ENCODE data around the gene L3HYPDH. TPM values are rescaled to one million over a fixed set of nuclear protein-coding genes. Genes with fewer than 3 reads are reported as not detected.

L3HYPDH gene
- total RNA-seq, result 62.8 TPM
- long read RNA-seq, transcript L3HYPDH-201 (5 exons, 1,527 nt), result major isoform, 44 of 79 reads
- long read RNA-seq, partial matches to known transcripts, result 6 of 79 reads
- long read RNA-seq, other reads (novel, unspliced or antisense), result 27 of 79 reads

GRCh38 chr14:59483819-59484638 is at the start of gene L3HYPDH, which contains the start of gene JKAMP:
TSS of gene L3HYPDH (minus strand) at chr14:59484408. CDS start at chr14:59484316, 92 bp downstream.
TSS of gene JKAMP (plus strand) at chr14:59484517. CDS start at chr14:59484590, 73 bp downstream.
- peak; percentile 99 for DNase-seq (ENCODE audit: low spot score)

- no peak for DNase-seq (ENCODE audit: low spot score)
Observed at GRCh38 chr14:59532419-59532818, 48.2 kb upstream of the L3HYPDH start.

- DNase-seq (ENCODE audit: low spot score), result no peak
Observed at GRCh38 chr14:59530349-59530748, 46.1 kb upstream of the L3HYPDH start.

GRCh38 chr14:59529189-59529588 is 45.0 kb upstream of the L3HYPDH start:
- DNase-seq (ENCODE audit: low spot score), result no peak

- no peak for DNase-seq (ENCODE audit: low spot score)
Observed at GRCh38 chr14:59520224-59520623, 36.0 kb upstream of the L3HYPDH start.

- no peak for DNase-seq (ENCODE audit: low spot score)
Observed at GRCh38 chr14:59511916-59512575, 27.8 kb upstream of the L3HYPDH start.

GRCh38 chr14:59510966-59511365 is 26.8 kb upstream of the L3HYPDH start:
- DNase-seq (ENCODE audit: low spot score), result no peak

GRCh38 chr14:59510001-59510400 is 25.8 kb upstream of the L3HYPDH start:
- no peak for DNase-seq (ENCODE audit: low spot score)

- no peak for DNase-seq (ENCODE audit: low spot score)
Observed at GRCh38 chr14:59509101-59509500, 24.9 kb upstream of the L3HYPDH start.

GRCh38 chr14:59507752-59508103 is 23.5 kb upstream of the L3HYPDH start:
- DNase-seq (ENCODE audit: low spot score), result no peak

GRCh38 chr14:59507063-59507751 is 23.0 kb upstream of the L3HYPDH start:
- DNase-seq (ENCODE audit: low spot score), result no peak

- no peak for DNase-seq (ENCODE audit: low spot score)
Observed at GRCh38 chr14:59503256-59503655, 19.0 kb upstream of the L3HYPDH start.

- no peak for DNase-seq (ENCODE audit: low spot score)
Observed at GRCh38 chr14:59500732-59501131, 16.5 kb upstream of the L3HYPDH start.

GRCh38 chr14:59492384-59492783 is 8.2 kb upstream of the L3HYPDH start:
- DNase-seq (ENCODE audit: low spot score), result no peak

- DNase-seq (ENCODE audit: low spot score), result no peak
Observed at GRCh38 chr14:59490756-59491155, 6.5 kb upstream of the L3HYPDH start.

- no peak for DNase-seq (ENCODE audit: low spot score)
Observed at GRCh38 chr14:59484639-59485175, 499 bp upstream of the L3HYPDH start.

- DNase-seq (ENCODE audit: low spot score), result no peak
Observed at GRCh38 chr14:59483363-59483762, 845 bp downstream of the L3HYPDH start.

GRCh38 chr14:59482541-59483331 is 1.5 kb downstream of the L3HYPDH start:
- DNase-seq (ENCODE audit: low spot score), result no peak

- DNase-seq (ENCODE audit: low spot score), result no peak
Observed at GRCh38 chr14:59481871-59482540, 2.2 kb downstream of the L3HYPDH start.

- no peak for DNase-seq (ENCODE audit: low spot score)
Observed at GRCh38 chr14:59481407-59481806, 2.8 kb downstream of the L3HYPDH start.

All from mesenteric fat pad (tissue), 1 donor.